Fibroblast of lung (primary cell): ENCODE measurements around the gene HAUS7. TPM values are rescaled to one million over a fixed set of nuclear protein-coding genes. Genes with fewer than 3 reads are reported as not detected.
A peak's percentile ranks its signal among the peaks of the same experiment; 100 is the strongest.

ENCODE experiments used
- DNase-seq, 2 donors: peaks; one replicate each; pipeline versions ENCODE4 v3.0.0 to v3.0.0-alpha.2; 2010; ENCODE audit warnings: low read depth in 2 of 2
- H2AFZ ChIP-seq: 2 replicates; pipeline ENCODE4 v1.5.1; 2012; ENCODE audit warnings: low read length, control low read depth, inconsistent platforms
- H3K27ac ChIP-seq: 2 replicates; pipeline ENCODE4 v1.5.1; 2011; ENCODE audit warnings: low read length, control low read depth; ENCODE audit not compliant: insufficient read depth
- H3K27me3 ChIP-seq: 2 replicates; pipeline ENCODE4 v1.5.1; 2011; ENCODE audit warnings: mild to moderate bottlenecking, low read length; ENCODE audit not compliant: control insufficient read depth, insufficient read depth
- H3K36me3 ChIP-seq: 2 replicates; pipeline ENCODE4 v1.5.1; 2011; ENCODE audit warnings: low read length; ENCODE audit not compliant: control insufficient read depth, insufficient read depth
- H3K4me1 ChIP-seq: 2 replicates; pipeline ENCODE4 v1.5.1; 2011; ENCODE audit warnings: low read length; ENCODE audit not compliant: control insufficient read depth, insufficient read depth; ENCODE audit errors: extremely low read depth
- H3K4me2 ChIP-seq: 2 replicates; pipeline ENCODE4 v1.5.1; 2011; ENCODE audit warnings: low read length, control low read depth; ENCODE audit not compliant: insufficient read depth; ENCODE audit errors: extremely low read depth
- H3K4me3 ChIP-seq, 4 experiments: fragments of 200-600 bp in 1 of 4; sonication (generic) in 1 of 4; replicated peaks in 1 of 4; 2 replicates each; pipeline ENCODE4 v1.5.1; 2011 to 2016; ENCODE audit warnings: low read length in 4 of 4, low read depth in 3 of 4, mild to moderate bottlenecking in 3 of 4, control low read depth in 2 of 4, inconsistent platforms in 1 of 4, mixed read lengths in 1 of 4; ENCODE audit not compliant: insufficient read depth in 1 of 4; ENCODE audit errors: control extremely low read depth in 1 of 4
- H3K79me2 ChIP-seq: 2 replicates; pipeline ENCODE4 v1.5.1; 2012; ENCODE audit warnings: mild to moderate bottlenecking, low read length, inconsistent platforms; ENCODE audit not compliant: control insufficient read depth, insufficient read depth
- H3K9ac ChIP-seq: 2 replicates; pipeline ENCODE4 v1.5.1; 2011; ENCODE audit warnings: mild to moderate bottlenecking, low read length, control low read depth; ENCODE audit not compliant: insufficient read depth
- H3K9me3 ChIP-seq: 2 replicates; pipeline ENCODE4 v1.5.1; 2012; ENCODE audit warnings: low read depth, low read length; ENCODE audit not compliant: control insufficient read depth, insufficient read depth
- H4K20me1 ChIP-seq: 2 replicates; pipeline ENCODE4 v1.5.1; 2011; ENCODE audit warnings: low read length; ENCODE audit not compliant: control insufficient read depth, insufficient read depth; ENCODE audit errors: extremely low read depth
- EZH2 ChIP-seq: IDR thresholded peaks from 2 replicates; pipeline ENCODE4 v1.5.1; 2012; ENCODE audit warnings: low read length, control low read depth, mild to moderate bottlenecking; ENCODE audit errors: missing control alignments
- polyA plus RNA-seq, 2 donors: library from polyadenylated mRNA; depleted of rRNA in 1 of 2; stranded (reverse) in 1 of 2; unstranded in 1 of 2; fragments of >200 nt; gene quantifications; 2 replicates each; pipeline ENCODE4 v1.2.1, GENCODE V29; 2011 to 2012; ENCODE audit warnings: missing spikeins in 1 of 2
- total RNA-seq: library from RNA; depleted of rRNA; stranded (reverse); fragments of >200 nt; gene quantifications from 2 replicates; pipeline ENCODE4 v1.2.1, GENCODE V29; 2014
- TF ChIP-seq, protein P1 (sequence below), 2 donors: IDR thresholded peaks in 1 of 2; conservative IDR thresholded peaks in 1 of 2; 1 replicate in 1 of 2; 2 replicates in 1 of 2; pipeline ENCODE4 v1.5.1; 2011 to 2012; ENCODE audit warnings: low read length in 2 of 2, control low read depth in 1 of 2, inconsistent platforms in 1 of 2, low read depth in 1 of 2, mild to moderate bottlenecking in 1 of 2

HAUS7 gene
- total and polyA plus RNA-seq, 2 donors (not counting 1 experiment from before 2014, with no cell fraction given) = 7.3 to 10.4 TPM

- Histone ChIP-seq H3K4me1 (no peaks in the 10 kb centered on the region), H3K4me2 (no peak overlapping the region), H3K4me3 (no peak overlapping the region), H3K9ac (no peak overlapping the region), H3K27me3 (peaks cover 5% of the 10 kb centered on the region), H2AFZ (no peak overlapping the region), H3K79me2 (no peaks in the 10 kb centered on the region), H3K27ac (no peak overlapping the region), H3K9me3 (no peaks in the 10 kb centered on the region), H4K20me1 (no peaks in the 10 kb centered on the region), H3K36me3 (no peaks in the 10 kb centered on the region)
- peak in 1 of 2 donors; percentile 18 for DNase-seq
- no peak for TF ChIP-seq EZH2
- TF ChIP-seq, protein P1, sequence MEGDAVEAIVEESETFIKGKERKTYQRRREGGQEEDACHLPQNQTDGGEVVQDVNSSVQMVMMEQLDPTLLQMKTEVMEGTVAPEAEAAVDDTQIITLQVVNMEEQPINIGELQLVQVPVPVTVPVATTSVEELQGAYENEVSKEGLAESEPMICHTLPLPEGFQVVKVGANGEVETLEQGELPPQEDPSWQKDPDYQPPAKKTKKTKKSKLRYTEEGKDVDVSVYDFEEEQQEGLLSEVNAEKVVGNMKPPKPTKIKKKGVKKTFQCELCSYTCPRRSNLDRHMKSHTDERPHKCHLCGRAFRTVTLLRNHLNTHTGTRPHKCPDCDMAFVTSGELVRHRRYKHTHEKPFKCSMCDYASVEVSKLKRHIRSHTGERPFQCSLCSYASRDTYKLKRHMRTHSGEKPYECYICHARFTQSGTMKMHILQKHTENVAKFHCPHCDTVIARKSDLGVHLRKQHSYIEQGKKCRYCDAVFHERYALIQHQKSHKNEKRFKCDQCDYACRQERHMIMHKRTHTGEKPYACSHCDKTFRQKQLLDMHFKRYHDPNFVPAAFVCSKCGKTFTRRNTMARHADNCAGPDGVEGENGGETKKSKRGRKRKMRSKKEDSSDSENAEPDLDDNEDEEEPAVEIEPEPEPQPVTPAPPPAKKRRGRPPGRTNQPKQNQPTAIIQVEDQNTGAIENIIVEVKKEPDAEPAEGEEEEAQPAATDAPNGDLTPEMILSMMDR (conservative IDR thresholded peaks at IDR 0.05 in 1 of 2, IDR thresholded peaks at IDR 0.05 in 1 of 2; ENCODE audit: low read depth in 1 of 2, low read length in 2 of 2) = no peak
These were observed 55.4 kb downstream of the HAUS7 start for GRCh38 chrX:153414856-153415510.

GRCh38 chrX:153413731-153414130 lies 56.6 kb downstream of the HAUS7 start:
- Histone ChIP-seq H3K27me3 (peaks cover 5% of the 10 kb centered on the region), H3K27ac (no peak overlapping the region), H3K4me3 (no peak overlapping the region), H3K4me1 (no peaks in the 10 kb centered on the region), H3K9me3 (no peaks in the 10 kb centered on the region), H2AFZ (no peak overlapping the region), H3K79me2 (no peaks in the 10 kb centered on the region), H3K36me3 (no peaks in the 10 kb centered on the region), H4K20me1 (no peaks in the 10 kb centered on the region), H3K4me2 (no peak overlapping the region), H3K9ac (no peak overlapping the region)
- TF ChIP-seq, protein P1 (conservative IDR thresholded peaks at IDR 0.05 in 1 of 2, IDR thresholded peaks at IDR 0.05 in 1 of 2; ENCODE audit: low read depth in 1 of 2, low read length in 2 of 2) = no peak
- no peak for TF ChIP-seq EZH2
- DNase-seq = no peak

- peak in 1 of 2 donors; percentile 2 for DNase-seq
- TF ChIP-seq EZH2 = no peak
- TF ChIP-seq, protein P1 (conservative IDR thresholded peaks at IDR 0.05 in 1 of 2, IDR thresholded peaks at IDR 0.05 in 1 of 2; ENCODE audit: low read depth in 1 of 2, low read length in 2 of 2) = no peak
These were observed 57.3 kb downstream of the HAUS7 start for GRCh38 chrX:153412746-153413720.

More at GRCh38 chrX:153412746-153413720, 57.3 kb downstream of the HAUS7 start:
- Histone ChIP-seq H3K79me2 (no peaks in the 10 kb centered on the region), H3K4me2 (no peak overlapping the region), H3K9me3 (no peaks in the 10 kb centered on the region), H3K9ac (no peak overlapping the region), H3K27ac (no peak overlapping the region), H3K36me3 (no peaks in the 10 kb centered on the region), H4K20me1 (no peaks in the 10 kb centered on the region), H2AFZ (no peak overlapping the region), H3K4me1 (no peaks in the 10 kb centered on the region), H3K4me3 (no peak overlapping the region), H3K27me3 (peaks cover 5% of the 10 kb centered on the region)
